ENCODE measurements around the gene IL19. TPM values are rescaled to one million over a fixed set of nuclear protein-coding genes. Genes with fewer than 3 reads are reported as not detected.
"Not testable (repeated sequence)": the region's sequence is repeated elsewhere in the genome, so short reads cannot be mapped to it uniquely, and the experiment has no call there.

IL19 gene
- total RNA-seq, 4 donors from 2014 or later = 0.60 TPM; not detected in 3

- no peak for DNase-seq (ENCODE audit: low spot score)
- TF ChIP-seq CTCF (IDR thresholded peaks at IDR 0.05) = no peak
- peak; percentile 75 for ATAC-seq (ENCODE audit: low FRiP score)
These were observed 16.6 kb upstream of the IL19 start for GRCh38 chr1:206754011-206754410.

GRCh38 chr1:206757524-206758266, 12.9 kb upstream of the IL19 start:
- DNase-seq (ENCODE audit: low spot score) (no peak), ATAC-seq (ENCODE audit: low FRiP score) (no peak)
- no peak for TF ChIP-seq CTCF (IDR thresholded peaks at IDR 0.05)

- TF ChIP-seq CTCF (IDR thresholded peaks at IDR 0.05) = no peak
These were observed 10.0 kb upstream of the IL19 start for GRCh38 chr1:206760590-206760989.

GRCh38 chr1:206761159-206761768, 9.3 kb upstream of the IL19 start:
- no peak for ATAC-seq (ENCODE audit: low FRiP score)

More at GRCh38 chr1:206760590-206760989, 10.0 kb upstream of the IL19 start:
- ATAC-seq (ENCODE audit: low FRiP score) (no peak), DNase-seq (ENCODE audit: low spot score) (no peak)

GRCh38 chr1:206762741-206763364, 7.7 kb upstream of the IL19 start:
- ATAC-seq (ENCODE audit: low FRiP score); DNase-seq (ENCODE audit: low spot score): not testable (repeated sequence)

More at GRCh38 chr1:206761159-206761768, 9.3 kb upstream of the IL19 start:
- no peak for DNase-seq (ENCODE audit: low spot score)
- TF ChIP-seq CTCF (IDR thresholded peaks at IDR 0.05) = no peak

- not testable (repeated sequence) for ATAC-seq (ENCODE audit: low FRiP score); DNase-seq (ENCODE audit: low spot score)
These were observed 4.8 kb upstream of the IL19 start for GRCh38 chr1:206765771-206766170.

- TF ChIP-seq CTCF (IDR thresholded peaks at IDR 0.05) = no peak
- ATAC-seq (ENCODE audit: low FRiP score) = peak; percentile 26
- DNase-seq (ENCODE audit: low spot score) = no peak
These were observed 4.2 kb upstream of the IL19 start for GRCh38 chr1:206766251-206766856.

Data from omental fat pad (tissue), 4 donors.